SK-N-DZ (cell line): ENCODE measurements around the gene NDUFAF2.
A peak's percentile ranks its signal among the peaks of the same experiment; 100 is the strongest.

Source experiments
- DNase-seq: peaks from one replicate; pipeline ENCODE4 v3.0.0-alpha.2; 2015; ENCODE audit warnings: low spot score

NDUFAF2 gene

GRCh38 chr5:61115968-61116367, 171.0 kb downstream of the NDUFAF2 start:
- DNase-seq = no peak

DNA sequence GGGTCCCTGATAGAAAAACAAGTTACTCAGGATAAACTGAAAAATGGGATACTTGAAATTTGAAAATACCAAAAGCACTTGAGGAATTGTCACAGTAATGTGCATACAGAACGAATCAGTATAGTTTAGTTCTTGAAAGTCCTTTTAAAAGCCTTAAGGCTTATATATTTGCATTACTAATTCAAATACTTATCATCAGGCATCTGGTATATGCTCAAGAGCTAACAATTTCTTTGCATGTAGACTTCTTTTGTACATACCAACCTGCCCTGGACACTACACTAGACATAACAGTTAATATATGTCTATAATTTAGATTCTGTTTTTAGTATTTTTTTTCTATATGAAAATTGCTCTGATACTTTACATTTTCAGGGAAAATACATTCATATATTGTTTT, 174.1 kb downstream of the NDUFAF2 start:
- no peak for DNase-seq

GRCh38 chr5:61120534-61120933, 175.5 kb downstream of the NDUFAF2 start:
- no peak for DNase-seq

DNA sequence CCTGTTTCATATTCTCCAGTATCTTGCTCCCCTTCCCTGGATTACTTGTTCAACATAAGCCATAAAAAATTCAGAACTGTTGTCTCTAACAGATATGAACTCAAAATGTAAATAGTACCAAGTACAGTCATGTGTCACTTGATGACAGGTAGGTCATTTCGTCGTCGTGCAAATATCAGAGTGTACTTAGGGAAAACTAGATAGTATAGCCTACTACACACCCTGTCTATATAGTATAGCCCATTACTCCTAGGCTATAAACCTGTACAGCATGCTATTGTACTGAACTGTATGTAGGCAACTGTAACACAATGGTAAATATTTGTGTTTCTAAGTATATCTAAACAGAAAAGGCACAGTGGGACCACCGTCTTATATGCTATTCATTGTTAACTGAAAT, 178.1 kb downstream of the NDUFAF2 start:
- no peak for DNase-seq

DNA sequence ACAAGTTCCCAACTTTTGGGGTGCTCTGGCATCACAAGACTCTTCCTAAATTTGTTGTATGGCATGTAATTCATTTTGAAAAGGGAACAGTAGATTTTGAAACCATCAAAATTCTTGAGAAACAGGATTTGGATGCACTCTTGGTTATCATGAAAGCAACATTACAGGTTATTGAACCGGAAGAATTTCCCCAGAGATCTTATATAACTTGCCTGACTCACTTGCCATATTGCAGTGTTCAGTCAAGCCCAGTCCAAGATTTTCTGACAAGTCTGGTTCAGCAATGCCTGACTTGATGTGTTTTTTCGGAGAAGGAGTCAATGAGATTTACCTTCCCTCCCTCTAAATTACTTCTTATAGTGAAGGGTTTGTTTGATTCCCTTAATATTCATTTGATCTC, 185.3 kb downstream of the NDUFAF2 start:
- no peak for DNase-seq

DNA sequence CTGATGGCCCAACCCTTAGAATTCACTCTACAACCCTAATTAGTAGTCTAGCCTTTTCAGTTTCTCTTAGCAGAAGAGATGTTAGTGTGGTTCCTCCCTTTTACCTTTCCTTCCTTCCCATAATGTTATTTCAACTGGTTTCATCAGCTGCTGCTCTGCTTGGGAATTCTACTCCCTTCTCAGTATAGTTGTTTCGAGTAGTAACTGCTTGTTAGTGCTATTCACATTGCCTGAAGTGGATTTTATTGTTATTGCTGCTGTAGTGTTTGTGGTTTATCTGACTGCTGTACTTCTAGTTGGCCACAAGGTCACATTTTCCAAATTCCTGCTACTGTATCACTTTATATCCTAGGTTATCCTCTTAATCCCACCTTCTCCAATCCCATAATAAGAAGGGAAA, 187.6 kb downstream of the NDUFAF2 start:
- DNase-seq = no peak

- no peak for DNase-seq
Observed at GRCh38 chr5:61137835-61138234, 192.8 kb downstream of the NDUFAF2 start.

GRCh38 chr5:61139094-61139873, 194.3 kb downstream of the NDUFAF2 start:
- DNase-seq = no peak

GRCh38 chr5:61139931-61140330, 194.9 kb downstream of the NDUFAF2 start:
- no peak for DNase-seq

- DNase-seq = no peak
Observed at GRCh38 chr5:61141801-61142200, 196.8 kb downstream of the NDUFAF2 start.

DNA sequence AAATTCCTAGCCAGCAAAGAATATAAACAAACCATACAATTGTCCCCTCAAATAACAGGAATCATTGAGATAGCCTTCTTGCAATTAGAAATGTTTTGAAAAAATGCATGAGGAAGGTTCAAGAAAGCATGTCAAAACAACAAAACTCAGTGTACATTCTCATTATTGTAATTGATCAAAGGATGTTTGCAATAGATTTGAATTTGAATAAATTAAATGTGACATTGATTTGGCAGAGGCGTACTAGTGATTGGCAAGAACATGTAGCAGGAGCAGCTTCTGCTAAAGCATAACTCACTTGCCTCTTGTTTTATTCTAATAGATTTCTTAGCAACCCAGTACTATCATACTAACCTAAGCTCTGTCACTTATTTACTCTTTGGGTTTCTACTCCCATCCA, 197.4 kb downstream of the NDUFAF2 start:
- DNase-seq = no peak

- DNase-seq = no peak
Observed at GRCh38 chr5:61142811-61143210, 197.8 kb downstream of the NDUFAF2 start.

- no peak for DNase-seq
Observed at GRCh38 chr5:61148515-61148914, 203.5 kb downstream of the NDUFAF2 start.

DNA sequence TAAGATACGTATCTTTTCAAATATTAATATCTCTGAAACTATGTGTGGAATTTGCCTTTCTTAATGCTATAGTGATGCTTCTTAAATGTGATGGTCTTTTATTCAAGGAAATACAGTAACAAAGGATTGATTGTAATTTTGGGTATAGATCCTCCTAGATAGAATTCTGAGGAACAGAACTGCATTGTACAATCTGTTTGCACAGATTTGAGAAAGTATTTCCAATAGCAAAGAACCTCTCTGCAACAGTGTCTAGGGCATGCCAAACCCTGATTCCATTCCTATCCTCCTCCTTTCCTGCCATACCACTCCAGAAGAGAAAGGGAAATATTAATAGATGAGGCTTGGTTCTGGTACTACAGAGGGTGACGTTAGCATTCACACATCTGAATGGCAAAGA, 206.9 kb downstream of the NDUFAF2 start:
- no peak for DNase-seq

DNA sequence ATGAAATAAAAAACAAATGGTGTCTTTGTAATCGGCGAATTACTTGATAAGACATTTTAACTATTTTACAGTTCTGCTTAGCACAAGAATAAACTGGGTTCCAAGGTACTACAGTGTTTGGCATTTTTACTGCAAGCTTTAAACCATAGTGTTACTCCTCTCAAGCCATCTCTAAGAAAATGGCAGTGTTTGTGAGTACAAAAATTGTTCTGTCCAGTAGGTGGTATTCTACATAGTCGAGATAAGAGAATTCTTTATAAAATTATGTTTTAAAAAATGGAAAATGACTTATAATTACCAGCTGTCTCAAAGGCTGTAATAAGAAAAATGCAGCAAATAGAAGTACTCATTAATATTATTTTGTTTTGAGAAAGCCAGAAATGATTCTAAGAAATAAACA, 214.1 kb downstream of the NDUFAF2 start:
- no peak for DNase-seq

DNA sequence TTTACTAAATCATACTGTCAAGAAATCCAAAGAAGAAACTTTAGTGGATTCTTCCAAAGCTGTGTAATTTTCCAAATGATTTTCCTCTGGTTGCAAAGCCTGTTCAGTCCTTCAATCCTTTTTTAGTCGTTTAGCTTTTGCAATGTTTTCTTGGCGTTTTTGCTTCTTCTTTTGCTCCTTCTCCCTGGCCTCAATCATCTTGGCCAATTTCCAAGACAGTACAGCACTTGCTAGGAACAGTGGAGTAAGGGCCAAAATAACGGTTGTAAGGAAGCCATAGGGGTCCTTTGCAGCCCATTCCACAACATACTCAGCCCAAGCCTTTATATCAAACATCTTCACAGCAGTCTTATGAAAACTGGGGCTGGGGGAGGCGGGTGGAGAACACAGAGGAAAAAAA, 214.8 kb downstream of the NDUFAF2 start:
- no peak for DNase-seq

DNA sequence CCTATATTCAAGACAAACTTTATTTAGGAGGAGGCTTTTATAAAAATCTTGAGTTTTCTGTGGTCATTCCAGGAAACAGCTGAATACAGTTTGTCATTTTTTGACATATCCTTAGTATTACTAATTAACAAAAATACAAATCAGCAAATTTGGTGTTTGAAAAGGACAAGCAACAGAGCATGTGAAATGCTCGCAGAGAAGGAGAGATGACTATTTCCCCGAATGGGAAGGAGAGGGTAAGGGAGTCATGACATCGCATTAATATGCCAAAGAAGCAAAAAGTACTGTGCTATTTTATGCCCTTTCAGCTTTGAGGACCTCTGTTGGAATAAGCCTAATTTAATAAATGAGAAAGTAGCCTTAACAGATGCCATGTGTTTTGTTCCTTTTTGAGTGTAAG, 215.5 kb downstream of the NDUFAF2 start:
- no peak for DNase-seq

DNA sequence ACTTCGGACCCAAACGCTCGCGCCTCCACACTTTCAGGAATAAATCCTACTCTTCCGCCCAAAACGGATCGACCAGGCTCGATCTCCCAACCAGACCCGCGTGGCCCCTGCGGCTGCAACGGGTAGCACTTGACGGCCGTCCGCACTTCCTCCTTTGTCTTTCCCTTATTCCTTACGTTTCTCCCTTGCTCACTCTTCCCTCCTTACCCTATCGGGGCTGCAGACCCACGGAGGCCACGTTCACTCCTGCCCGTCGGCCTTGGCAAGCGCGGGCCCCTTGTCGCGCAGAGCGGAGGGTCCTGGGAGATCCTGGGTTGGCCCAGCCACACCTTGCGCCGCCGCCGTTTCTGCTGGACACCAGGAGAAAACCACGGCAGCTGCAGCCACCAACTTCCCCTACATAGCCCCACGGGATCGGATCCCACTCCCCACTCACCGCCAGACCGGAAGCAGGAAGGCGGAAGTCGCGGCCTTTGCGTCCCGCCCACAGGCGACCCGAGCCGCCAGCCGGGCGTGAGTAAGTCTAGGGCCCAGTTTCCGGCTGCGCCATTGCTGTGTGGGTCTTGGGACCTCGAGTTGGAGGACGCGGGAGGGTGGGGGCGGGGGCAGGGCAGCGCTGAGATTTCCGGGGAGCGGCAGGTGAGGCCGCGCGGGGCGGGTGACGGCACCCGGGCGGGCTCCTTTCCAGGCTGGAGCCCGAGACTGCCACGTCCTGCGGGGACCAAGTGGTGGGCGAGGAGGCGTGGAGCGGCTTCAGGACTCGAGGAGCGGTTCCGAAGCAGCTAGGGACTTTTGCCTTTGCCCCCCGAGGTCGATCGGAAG, 217.2 kb downstream of the NDUFAF2 start, which contains the start of gene SMIM15:
TSS of gene SMIM15 (minus strand) at position 459 of the 822 bp plus-strand sequence. CDS start 2,297 bp downstream, outside the sequence.
- peak; percentile 97 for DNase-seq

DNA sequence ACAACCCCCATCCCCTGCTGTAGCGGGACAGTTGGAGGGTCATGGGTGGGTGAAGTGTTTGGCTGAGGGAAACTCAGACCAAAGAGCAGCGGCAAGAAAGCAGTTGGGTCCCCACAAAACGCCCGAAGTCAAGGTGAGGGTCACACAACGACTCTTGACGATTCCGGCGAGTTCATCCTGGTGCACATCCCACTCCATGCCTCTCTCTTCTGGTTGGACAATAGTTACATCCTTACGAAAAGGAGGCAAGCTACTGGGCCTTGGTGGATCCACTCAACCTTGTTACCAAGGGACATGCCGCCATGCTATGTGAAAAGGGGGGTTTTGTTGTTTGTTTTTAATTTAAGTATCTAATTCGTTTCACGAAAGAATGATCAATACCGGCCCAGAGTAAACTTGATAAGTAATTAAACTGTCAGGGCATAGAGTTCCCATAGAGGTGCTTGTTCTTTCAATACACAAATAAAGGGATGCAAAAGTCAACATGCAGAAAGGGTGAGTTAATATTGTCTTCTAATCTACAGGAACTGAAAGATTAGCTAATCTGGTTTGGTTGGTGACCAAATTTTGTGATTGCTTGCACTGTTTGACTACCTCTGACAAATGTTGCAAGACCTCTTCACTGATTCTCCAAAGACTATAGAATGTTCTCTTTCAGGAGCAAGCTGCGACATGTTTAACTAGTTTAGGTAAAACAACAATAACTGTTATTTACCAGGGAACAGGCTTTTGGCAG, 218.0 kb downstream of the NDUFAF2 start:
- DNase-seq = peak; percentile 70

DNA sequence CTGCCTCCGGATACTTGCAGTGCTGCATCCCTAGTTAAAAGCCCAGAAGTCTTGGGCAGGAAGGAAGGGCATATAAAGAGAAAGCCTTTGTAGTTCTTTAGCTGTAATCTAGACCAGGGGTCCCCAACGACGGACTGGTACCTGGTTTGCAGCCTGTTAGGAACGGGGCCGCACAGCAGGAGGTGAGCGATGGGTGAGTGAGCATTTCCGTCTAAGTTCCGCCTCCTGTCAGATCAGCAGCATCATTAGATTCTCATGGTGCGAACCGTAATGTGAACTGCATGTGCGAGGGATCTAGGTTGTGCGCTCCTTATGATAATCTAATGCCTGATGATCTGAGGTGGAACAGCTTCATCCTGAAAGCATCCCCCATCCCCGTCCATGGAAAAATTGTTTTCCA, 218.9 kb downstream of the NDUFAF2 start:
- DNase-seq = no peak

- DNase-seq = peak; percentile 41
Observed at GRCh38 chr5:61167382-61167781, 222.4 kb downstream of the NDUFAF2 start.

DNA sequence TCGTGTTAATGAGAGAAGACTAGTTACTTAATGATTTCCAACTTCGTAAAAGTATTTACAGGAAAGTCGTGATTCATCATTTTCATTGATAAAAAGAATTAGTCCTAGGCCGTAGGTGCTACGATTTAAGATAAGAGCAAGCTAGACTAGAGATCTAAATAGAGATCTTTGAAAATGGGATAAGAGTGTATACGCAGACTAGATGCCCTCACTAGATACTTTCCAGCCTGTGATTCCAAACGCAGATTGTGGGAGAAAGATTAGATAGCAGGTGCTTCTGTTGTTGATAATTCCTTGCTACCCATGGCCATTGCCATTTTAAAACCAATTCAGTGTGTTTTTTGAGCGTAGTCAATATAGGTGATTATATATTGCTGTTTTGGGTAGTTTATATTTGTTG, 223.9 kb downstream of the NDUFAF2 start:
- no peak for DNase-seq
